A549 (cell line): ENCODE data around the gene PPP1R13L. TPM values are rescaled to one million over a fixed set of nuclear protein-coding genes. Genes with fewer than 3 reads are reported as not detected.

Experiments used
- ATAC-seq, 2 experiments: fragments of 200-7000 bp in 1 of 2; fragments of >200 bp in 1 of 2; cut with Nextera tagmentation in 1 of 2; cut with Tn5 transposase in 1 of 2; 3 replicates each; pipeline versions ENCODE4 v1.8.0 to v1.9.1; 2018 to 2020; ENCODE audit warnings: mild to moderate bottlenecking in 1 of 2, moderate library complexity in 1 of 2
- CTCF ChIA-PET: fragments of 300-600 bp; sonication (Branson Sonifier 250); formaldehyde crosslinking; extraction: SDS; loops from one replicate; lab custom pipeline; 2021; ENCODE audit warnings: antibody characterized with exemption, inconsistent platforms; lab: Yijun Ruan, JAX
- POLR2A ChIA-PET: fragments of 350-600 bp; formaldehyde crosslinking; extraction: SDS; loops from one replicate; lab custom pipeline; 2021; ENCODE audit warnings: antibody characterized with exemption, inconsistent platforms; lab: Yijun Ruan, JAX
- DNase-seq, 2 experiments: peaks; one replicate each; pipeline versions ENCODE4 v3.0.0 to v3.0.0-alpha.2; 2011 to 2016; ENCODE audit warnings: low read depth in 1 of 2, low spot score in 1 of 2
- FAIRE-seq: peaks from 2 replicates; lab custom pipeline; 2011; peaks lifted over from hg19 to GRCh38; lab: Jason Lieb, UNC
- H3K27ac ChIP-seq, 2 experiments: fragments of >200 bp; sonication (Bioruptor Twin); formaldehyde crosslinking; 3 replicates each; pipeline ENCODE4 v1.5.1; 2016 to 2017
- H3K4me1 ChIP-seq: fragments of >200 bp; sonication (Bioruptor Twin); formaldehyde crosslinking; 3 replicates; pipeline ENCODE4 v1.6.1; 2016
- H3K4me2 ChIP-seq: fragments of >200 bp; sonication (Bioruptor Twin); formaldehyde crosslinking; 3 replicates; pipeline ENCODE4 v1.6.1; 2016
- H3K4me3 ChIP-seq: fragments of >200 bp; sonication (Bioruptor Twin); formaldehyde crosslinking; 3 replicates; pipeline ENCODE4 v1.5.1; 2016
- H3K9me3 ChIP-seq: fragments of >200 bp; sonication (Bioruptor Twin); formaldehyde crosslinking; 3 replicates; pipeline ENCODE4 v1.6.1; 2016
- BCL3 ChIP-seq: fragments of >200 bp; sonication (Bioruptor Twin); formaldehyde crosslinking; IDR thresholded peaks from 3 replicates; pipeline ENCODE4 v1.6.1; 2016
- CEBPB ChIP-seq, 2 experiments: fragments of >200 bp in 1 of 2; sonication (Bioruptor Twin) in 1 of 2; formaldehyde crosslinking in 1 of 2; IDR thresholded peaks; 2 replicates each; pipeline ENCODE4 v1.6.1; 2012 to 2016
- CHD2 ChIP-seq: fragments of 150-350 bp; IDR thresholded peaks from 2 replicates; pipeline ENCODE4 v1.6.1; 2014; ENCODE audit warnings: low read length; ENCODE audit not compliant: partially characterized antibody
- CHD4 ChIP-seq: fragments of 200-600 bp; sonication (generic); IDR thresholded peaks from 2 replicates; pipeline ENCODE4 v1.6.1; 2016; ENCODE audit warnings: antibody characterized with exemption, mild to moderate bottlenecking, borderline replicate concordance
- E2F6 ChIP-seq: IDR thresholded peaks from 2 replicates; pipeline ENCODE4 v1.6.1; 2012; ENCODE audit warnings: low read depth, borderline replicate concordance
- EHF ChIP-seq: fragments of 250-450 bp; sonication (Bioruptor Pico); IDR thresholded peaks from 2 replicates; pipeline ENCODE4 v1.5.0; 2020; ENCODE audit warnings: mild to moderate bottlenecking
- EHMT2 ChIP-seq: fragments of 200-600 bp; sonication (generic); IDR thresholded peaks from 2 replicates; pipeline ENCODE4 v1.6.1; 2016; ENCODE audit warnings: antibody characterized with exemption, low read depth, mild to moderate bottlenecking, moderate library complexity
- ELK1 ChIP-seq: fragments of 150-350 bp; IDR thresholded peaks from 2 replicates; pipeline ENCODE4 v1.6.1; 2014; ENCODE audit warnings: low read depth, mild to moderate bottlenecking, low read length
- ESRRA ChIP-seq: fragments of 150-350 bp; IDR thresholded peaks from 2 replicates; pipeline ENCODE4 v1.6.1; 2014; ENCODE audit warnings: mild to moderate bottlenecking, low read length, borderline replicate concordance
- GATA3 ChIP-seq: IDR thresholded peaks from 2 replicates; pipeline ENCODE4 v1.6.1; 2012; ENCODE audit warnings: borderline replicate concordance
- HDAC2 ChIP-seq: fragments of 200-600 bp; sonication (generic); IDR thresholded peaks from 2 replicates; pipeline ENCODE4 v1.6.1; 2016
- HES2 ChIP-seq: fragments of >200 bp; sonication (Bioruptor Twin); formaldehyde crosslinking; IDR thresholded peaks from 2 replicates; pipeline ENCODE4 v1.6.1; 2016
- MAZ ChIP-seq: fragments of 150-350 bp; IDR thresholded peaks from 2 replicates; pipeline ENCODE4 v1.6.1; 2014; ENCODE audit warnings: antibody characterized with exemption, low read depth, low read length, borderline replicate concordance
- MYC ChIP-seq: IDR thresholded peaks from 2 replicates; pipeline ENCODE4 v1.6.1; 2012; ENCODE audit warnings: mild to moderate bottlenecking, inconsistent platforms, low read length, improper control_type of control experiment, borderline replicate concordance
- NPAS2 ChIP-seq: fragments of 250-450 bp; sonication (Bioruptor Pico); IDR thresholded peaks from 2 replicates; pipeline ENCODE4 v1.8.0; 2022; ENCODE audit warnings: mild to moderate bottlenecking, moderate library complexity, borderline replicate concordance
- NR3C1 ChIP-seq: fragments of >200 bp; sonication (Bioruptor Twin); formaldehyde crosslinking; IDR thresholded peaks from 3 replicates; pipeline ENCODE4 v1.6.1; 2017
- POLR2A ChIP-seq: IDR thresholded peaks from 2 replicates; pipeline ENCODE4 v1.6.1; 2012; ENCODE audit warnings: mild to moderate bottlenecking, low read length
- RCOR1 ChIP-seq: fragments of 150-350 bp; IDR thresholded peaks from 2 replicates; pipeline ENCODE4 v1.6.1; 2014; ENCODE audit warnings: antibody characterized with exemption, low read length, low read depth
- RFX5 ChIP-seq: fragments of 450-650 bp; IDR thresholded peaks from 2 replicates; pipeline ENCODE4 v1.7.1; 2014; ENCODE audit warnings: antibody characterized with exemption, mild to moderate bottlenecking, moderate library complexity
- SMC3 ChIP-seq: fragments of >200 bp; sonication (Bioruptor Twin); formaldehyde crosslinking; IDR thresholded peaks from 3 replicates; pipeline ENCODE4 v1.6.1; 2018; ENCODE audit warnings: inconsistent platforms
- WGBS: methylation state at CpG from one replicate; pipeline ENCODE4 v1.1.6; 2017; ENCODE audit errors: missing lambda C conversion rate; 5-methylcytosine and 5-hydroxymethylcytosine counted together
- polyA plus RNA-seq, 4 experiments: library from polyadenylated mRNA; depleted of rRNA in 3 of 4; stranded (reverse); fragments of >200 nt; fragmentation: RNase III in 1 of 4; extraction: RNeasy Plus Mini Kit Qiagen cat#74134 plus additional on column Dnase treatment in 1 of 4; gene quantifications; 2 replicates in 3 of 4; 3 replicates in 1 of 4; pipeline ENCODE4 v1.2.3, GENCODE V29; 2011 to 2017

The PPP1R13L gene
- polyA plus RNA-seq, 2 of the 4 experiments (the other 2 are of a cell fraction), result 3.2 to 18.9 TPM

GRCh38 chr19:45349126-45349415 is 55.8 kb downstream of the PPP1R13L start (continued):
- TF ChIP-seq E2F6, result no peak
- no peak for TF ChIP-seq ESRRA
- no peak for TF ChIP-seq HES2
- no peak for TF ChIP-seq GATA3

- Histone ChIP-seq H3K4me3 (no peak overlapping the region), H3K4me1 (no peaks in the 10 kb centered on the region), H3K27ac (no peak overlapping the region), H3K9me3 (no peaks in the 10 kb centered on the region), H3K4me2 (no peak overlapping the region)
- WGBS, result 87% methylated on average over 13 of the region's 23 CpGs
- peak in 1 of 2 experiments; percentile 64; a peak in 2 of 4 replicates for TF ChIP-seq CEBPB (IDR thresholded peaks at IDR 0.05)
- no peak for TF ChIP-seq EHMT2
- CTCF ChIA-PET, result interaction anchor here (1.4 to 1.6 kb wide), 2 partner anchors 10 to 23 kb away, joined by 4 to 6 read pairs; no protein-coding TSS in a partner anchor
- FAIRE-seq, result no peak
- POLR2A ChIA-PET, result no interaction called here
- DNase-seq, result no peak
- ATAC-seq, result no peak
These were observed 56.3 kb downstream of the PPP1R13L start for GRCh38 chr19:45348367-45349125.

GRCh38 chr19:45347570-45348366 is 57.1 kb downstream of the PPP1R13L start:
- CTCF ChIA-PET, result interaction anchor here (1.4 to 2.0 kb wide), 3 partner anchors 9 to 23 kb away, joined by 4 to 6 read pairs (median 4); no protein-coding TSS in a partner anchor
- POLR2A ChIA-PET, result no interaction called here

More at GRCh38 chr19:45347570-45348366, 57.1 kb downstream of the PPP1R13L start:
- no peak overlapping the region for H3K27ac ChIP-seq
- no peak overlapping the region for H3K4me3 ChIP-seq
- H3K4me1 ChIP-seq, result no peaks in the 10 kb centered on the region
- ATAC-seq (no peak), DNase-seq (no peak), FAIRE-seq (no peak)
- H3K9me3 ChIP-seq, result no peaks in the 10 kb centered on the region
- no peak for TF ChIP-seq NR3C1
- no peak for TF ChIP-seq CHD2
- TF ChIP-seq CEBPB (IDR thresholded peaks at IDR 0.05), result no peak
- no peak for TF ChIP-seq MAZ
- TF ChIP-seq BCL3, result no peak
- no peak for TF ChIP-seq RCOR1
- TF ChIP-seq MYC, result no peak
- no peak for TF ChIP-seq ELK1
- TF ChIP-seq EHF (CRISPR knock-in tag), result no peak
- no peak for TF ChIP-seq CHD4
- TF ChIP-seq E2F6, result no peak
- no peak for TF ChIP-seq NPAS2 (CRISPR knock-in tag)
- no peak for TF ChIP-seq SMC3
- TF ChIP-seq POLR2A, result no peak
- TF ChIP-seq HDAC2, result no peak
- no peak for TF ChIP-seq RFX5
- WGBS, result 79% methylated on average over 11 of the region's 25 CpGs
- no peak overlapping the region for H3K4me2 ChIP-seq
